GM23338 (cell line): ENCODE measurements around the gene FMR1. TPM values are rescaled to one million over a fixed set of nuclear protein-coding genes. Genes with fewer than 3 reads are reported as not detected.

Experiments used
- ATAC-seq: fragments of 200-7000 bp; cut with Tn5 transposase; 3 replicates; pipeline ENCODE4 v1.9.1; 2020
- DNase-seq: peaks from one replicate; pipeline ENCODE4 v3.0.0-alpha.2; 2015; ENCODE audit warnings: low spot score
- H2AFZ ChIP-seq: fragments of 200-600 bp; sonication (generic); 2 replicates; pipeline ENCODE4 v1.8.0; 2016; ENCODE audit warnings: antibody characterized with exemption, mild to moderate bottlenecking, moderate library complexity
- H3F3A ChIP-seq: fragments of 200-600 bp; sonication (generic); replicated peaks from 2 replicates; pipeline ENCODE4 v1.8.0; 2017; ENCODE audit warnings: antibody characterized with exemption, mixed run types, low read depth
- H3K27ac ChIP-seq: fragments of 200-600 bp; sonication (generic); 2 replicates; pipeline ENCODE4 v1.6.1; 2016; ENCODE audit warnings: low read depth
- H3K27me3 ChIP-seq: fragments of 200-600 bp; sonication (generic); 2 replicates; pipeline ENCODE4 v1.8.0; 2016; ENCODE audit warnings: mild to moderate bottlenecking, mixed run types, moderate library complexity; ENCODE audit not compliant: insufficient read depth
- H3K36me3 ChIP-seq: fragments of 200-600 bp; sonication (generic); 2 replicates; pipeline ENCODE4 v1.8.0; 2016; ENCODE audit warnings: mild to moderate bottlenecking; ENCODE audit not compliant: insufficient read depth
- H3K4me1 ChIP-seq: fragments of 200-600 bp; sonication (generic); 2 replicates; pipeline ENCODE4 v1.8.0; 2016; ENCODE audit warnings: mild to moderate bottlenecking, moderate library complexity; ENCODE audit not compliant: insufficient read depth
- H3K4me2 ChIP-seq: fragments of 200-600 bp; sonication (generic); 2 replicates; pipeline ENCODE4 v1.7.1; 2017; ENCODE audit warnings: mixed run types
- H3K4me3 ChIP-seq: fragments of 200-600 bp; sonication (generic); 2 replicates; pipeline ENCODE4 v1.6.1; 2016; ENCODE audit warnings: mixed run types
- H3K79me2 ChIP-seq: fragments of 200-600 bp; sonication (generic); replicated peaks from 2 replicates; pipeline ENCODE4 v1.8.0; 2017; ENCODE audit warnings: mild to moderate bottlenecking; ENCODE audit not compliant: insufficient read depth
- H3K9me2 ChIP-seq: fragments of 200-600 bp; sonication (generic); 2 replicates; pipeline ENCODE4 v1.8.0; 2017; ENCODE audit not compliant: insufficient read depth
- H4K20me1 ChIP-seq: fragments of 200-600 bp; sonication (generic); replicated peaks from 2 replicates; pipeline ENCODE4 v1.8.0; 2017; ENCODE audit warnings: mild to moderate bottlenecking; ENCODE audit not compliant: insufficient read depth
- H3K27ac Mint-ChIP-seq: 2 replicates; pipeline ENCODE4 v1.8.0; 2020; ENCODE audit warnings: inconsistent platforms, mild to moderate bottlenecking, moderate library complexity, mixed read lengths
- H3K27me3 Mint-ChIP-seq: 3 replicates; pipeline ENCODE4 v1.8.0; 2022; ENCODE audit warnings: low read depth, mild to moderate bottlenecking, moderate library complexity, mixed read lengths, inconsistent platforms; ENCODE audit not compliant: insufficient read depth, poor library complexity
- H3K36me3 Mint-ChIP-seq: 3 replicates; pipeline ENCODE4 v1.8.0; 2021; ENCODE audit warnings: low read depth, mild to moderate bottlenecking, inconsistent platforms, moderate library complexity, mixed read lengths
- H3K4me1 Mint-ChIP-seq: 3 replicates; pipeline ENCODE4 v1.8.0; 2020; ENCODE audit warnings: mild to moderate bottlenecking, inconsistent platforms, mixed read lengths
- H3K4me3 Mint-ChIP-seq: 3 replicates; pipeline ENCODE4 v1.8.0; 2021; ENCODE audit warnings: moderate library complexity, mild to moderate bottlenecking, inconsistent platforms, mixed read lengths
- H3K9me3 Mint-ChIP-seq: 3 replicates; pipeline ENCODE4 v1.8.0; 2020; ENCODE audit warnings: moderate library complexity, mild to moderate bottlenecking, inconsistent platforms, mixed read lengths
- CREB1 ChIP-seq: fragments of 250-450 bp; sonication (Bioruptor Pico); IDR thresholded peaks from 2 replicates; pipeline ENCODE4 v1.5.0; 2020; ENCODE audit warnings: low read depth, mild to moderate bottlenecking, moderate library complexity
- EZH2 ChIP-seq: fragments of 200-600 bp; sonication (generic); IDR thresholded peaks from one replicate; pipeline ENCODE4 v1.8.0; 2017; ENCODE audit warnings: antibody characterized with exemption, mild to moderate bottlenecking, low read depth; ENCODE audit not compliant: unreplicated experiment
- EZH2phosphoT487 ChIP-seq: fragments of 200-600 bp; sonication (generic); IDR thresholded peaks from one replicate; pipeline ENCODE4 v1.8.1; 2018; ENCODE audit warnings: antibody characterized with exemption; ENCODE audit not compliant: unreplicated experiment
- JUNB ChIP-seq: IDR thresholded peaks from one replicate; pipeline ENCODE4 v1.6.1; 2016; ENCODE audit warnings: antibody characterized with exemption; ENCODE audit not compliant: unreplicated experiment
- NANOG ChIP-seq: IDR thresholded peaks from 2 replicates; pipeline ENCODE4 v1.6.1; 2016; ENCODE audit warnings: antibody characterized with exemption, borderline replicate concordance
- POLR2AphosphoS5 ChIP-seq: IDR thresholded peaks from 2 replicates; pipeline ENCODE4 v1.6.1; 2016; ENCODE audit warnings: antibody characterized with exemption, low read depth
- STAT1 ChIP-seq: IDR thresholded peaks from one replicate; pipeline ENCODE4 v1.6.1; 2016; ENCODE audit warnings: antibody characterized with exemption; ENCODE audit not compliant: unreplicated experiment
- ZNF114 ChIP-seq: fragments of 250-450 bp; sonication (Bioruptor Pico); IDR thresholded peaks from 2 replicates; pipeline ENCODE4 v1.5.0; 2020; ENCODE audit warnings: mild to moderate bottlenecking, moderate library complexity
- ZNF331 ChIP-seq: fragments of 250-450 bp; sonication (Bioruptor Pico); IDR thresholded peaks from 2 replicates; pipeline ENCODE4 v1.5.0; 2020; ENCODE audit warnings: low read depth, mild to moderate bottlenecking, moderate library complexity
- polyA plus RNA-seq: library from polyadenylated mRNA; unstranded; fragments of >200 nt; fragmentation: Nextera tagmentation; extraction: Ambion mirVana; gene quantifications from 2 replicates; pipeline ENCODE4 v1.2.1, GENCODE V29; 2016
- total RNA-seq: library from RNA; depleted of rRNA; stranded (reverse); fragments of >200 nt; shearing (Covaris generic); gene quantifications from 2 replicates; pipeline ENCODE4 v1.2.3, GENCODE V29; 2014
- TF ChIP-seq, protein P1 (sequence below): fragments of 250-450 bp; sonication (Bioruptor Pico); IDR thresholded peaks from 2 replicates; pipeline ENCODE4 v1.5.0; 2020; ENCODE audit warnings: mild to moderate bottlenecking, moderate library complexity
- TF ChIP-seq, protein P2 (sequence below): IDR thresholded peaks from 2 replicates; pipeline ENCODE4 v1.6.1; 2016; ENCODE audit warnings: antibody characterized with exemption
- TF ChIP-seq, protein P3 (sequence below), 2 experiments: fragments of 200-600 bp in 1 of 2; sonication (generic) in 1 of 2; conservative IDR thresholded peaks; 2 replicates each; pipeline versions ENCODE4 v1.5.1 to v1.6.1; 2016 to 2017; ENCODE audit warnings: antibody characterized with exemption in 2 of 2, low read depth in 2 of 2, mild to moderate bottlenecking in 2 of 2, moderate library complexity in 1 of 2

Gene FMR1
- total and polyA plus RNA-seq, 2 experiments from 2014 or later: 17.1 to 44.3 TPM

DNA sequence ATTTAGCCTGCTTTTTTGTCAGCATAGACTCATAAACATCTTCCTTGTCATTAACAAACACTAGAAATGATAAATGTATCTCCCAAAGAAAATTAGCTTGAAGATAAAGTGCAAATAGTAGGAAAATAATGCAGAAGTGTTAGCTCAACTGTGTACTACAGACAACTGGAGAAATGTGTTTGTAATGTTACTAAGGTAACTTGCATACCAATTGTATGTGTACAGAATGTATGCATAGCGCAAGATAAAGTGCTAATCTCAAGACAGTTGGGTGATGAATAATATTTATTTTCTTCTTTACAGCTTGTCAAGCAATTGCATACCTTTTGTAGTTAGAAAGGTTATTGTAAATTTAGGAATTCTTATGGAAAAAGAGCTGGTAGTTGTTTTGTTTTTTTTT, 22.1 kb downstream of the FMR1 start (continued):
- TF ChIP-seq, protein P1, sequence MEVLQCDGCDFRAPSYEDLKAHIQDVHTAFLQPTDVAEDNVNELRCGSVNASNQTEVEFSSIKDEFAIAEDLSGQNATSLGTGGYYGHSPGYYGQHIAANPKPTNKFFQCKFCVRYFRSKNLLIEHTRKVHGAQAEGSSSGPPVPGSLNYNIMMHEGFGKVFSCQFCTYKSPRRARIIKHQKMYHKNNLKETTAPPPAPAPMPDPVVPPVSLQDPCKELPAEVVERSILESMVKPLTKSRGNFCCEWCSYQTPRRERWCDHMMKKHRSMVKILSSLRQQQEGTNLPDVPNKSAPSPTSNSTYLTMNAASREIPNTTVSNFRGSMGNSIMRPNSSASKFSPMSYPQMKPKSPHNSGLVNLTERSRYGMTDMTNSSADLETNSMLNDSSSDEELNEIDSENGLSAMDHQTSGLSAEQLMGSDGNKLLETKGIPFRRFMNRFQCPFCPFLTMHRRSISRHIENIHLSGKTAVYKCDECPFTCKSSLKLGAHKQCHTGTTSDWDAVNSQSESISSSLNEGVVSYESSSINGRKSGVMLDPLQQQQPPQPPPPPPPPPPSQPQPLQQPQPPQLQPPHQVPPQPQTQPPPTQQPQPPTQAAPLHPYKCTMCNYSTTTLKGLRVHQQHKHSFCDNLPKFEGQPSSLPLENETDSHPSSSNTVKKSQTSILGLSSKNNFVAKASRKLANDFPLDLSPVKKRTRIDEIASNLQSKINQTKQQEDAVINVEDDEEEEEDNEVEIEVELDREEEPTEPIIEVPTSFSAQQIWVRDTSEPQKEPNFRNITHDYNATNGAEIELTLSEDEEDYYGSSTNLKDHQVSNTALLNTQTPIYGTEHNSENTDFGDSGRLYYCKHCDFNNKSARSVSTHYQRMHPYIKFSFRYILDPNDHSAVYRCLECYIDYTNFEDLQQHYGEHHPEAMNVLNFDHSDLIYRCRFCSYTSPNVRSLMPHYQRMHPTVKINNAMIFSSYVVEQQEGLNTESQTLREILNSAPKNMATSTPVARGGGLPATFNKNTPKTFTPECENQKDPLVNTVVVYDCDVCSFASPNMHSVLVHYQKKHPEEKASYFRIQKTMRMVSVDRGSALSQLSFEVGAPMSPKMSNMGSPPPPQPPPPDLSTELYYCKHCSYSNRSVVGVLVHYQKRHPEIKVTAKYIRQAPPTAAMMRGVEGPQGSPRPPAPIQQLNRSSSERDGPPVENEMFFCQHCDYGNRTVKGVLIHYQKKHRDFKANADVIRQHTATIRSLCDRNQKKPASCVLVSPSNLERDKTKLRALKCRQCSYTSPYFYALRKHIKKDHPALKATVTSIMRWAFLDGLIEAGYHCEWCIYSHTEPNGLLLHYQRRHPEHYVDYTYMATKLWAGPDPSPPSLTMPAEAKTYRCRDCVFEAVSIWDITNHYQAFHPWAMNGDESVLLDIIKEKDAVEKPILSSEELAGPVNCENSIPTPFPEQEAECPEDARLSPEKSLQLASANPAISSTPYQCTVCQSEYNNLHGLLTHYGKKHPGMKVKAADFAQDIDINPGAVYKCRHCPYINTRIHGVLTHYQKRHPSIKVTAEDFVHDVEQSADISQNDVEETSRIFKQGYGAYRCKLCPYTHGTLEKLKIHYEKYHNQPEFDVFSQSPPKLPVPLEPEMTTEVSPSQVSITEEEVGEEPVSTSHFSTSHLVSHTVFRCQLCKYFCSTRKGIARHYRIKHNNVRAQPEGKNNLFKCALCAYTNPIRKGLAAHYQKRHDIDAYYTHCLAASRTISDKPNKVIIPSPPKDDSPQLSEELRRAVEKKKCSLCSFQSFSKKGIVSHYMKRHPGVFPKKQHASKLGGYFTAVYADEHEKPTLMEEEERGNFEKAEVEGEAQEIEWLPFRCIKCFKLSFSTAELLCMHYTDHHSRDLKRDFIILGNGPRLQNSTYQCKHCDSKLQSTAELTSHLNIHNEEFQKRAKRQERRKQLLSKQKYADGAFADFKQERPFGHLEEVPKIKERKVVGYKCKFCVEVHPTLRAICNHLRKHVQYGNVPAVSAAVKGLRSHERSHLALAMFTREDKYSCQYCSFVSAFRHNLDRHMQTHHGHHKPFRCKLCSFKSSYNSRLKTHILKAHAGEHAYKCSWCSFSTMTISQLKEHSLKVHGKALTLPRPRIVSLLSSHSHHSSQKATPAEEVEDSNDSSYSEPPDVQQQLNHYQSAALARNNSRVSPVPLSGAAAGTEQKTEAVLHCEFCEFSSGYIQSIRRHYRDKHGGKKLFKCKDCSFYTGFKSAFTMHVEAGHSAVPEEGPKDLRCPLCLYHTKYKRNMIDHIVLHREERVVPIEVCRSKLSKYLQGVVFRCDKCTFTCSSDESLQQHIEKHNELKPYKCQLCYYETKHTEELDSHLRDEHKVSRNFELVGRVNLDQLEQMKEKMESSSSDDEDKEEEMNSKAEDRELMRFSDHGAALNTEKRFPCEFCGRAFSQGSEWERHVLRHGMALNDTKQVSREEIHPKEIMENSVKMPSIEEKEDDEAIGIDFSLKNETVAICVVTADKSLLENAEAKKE (CRISPR knock-in tag): no peak

DNA sequence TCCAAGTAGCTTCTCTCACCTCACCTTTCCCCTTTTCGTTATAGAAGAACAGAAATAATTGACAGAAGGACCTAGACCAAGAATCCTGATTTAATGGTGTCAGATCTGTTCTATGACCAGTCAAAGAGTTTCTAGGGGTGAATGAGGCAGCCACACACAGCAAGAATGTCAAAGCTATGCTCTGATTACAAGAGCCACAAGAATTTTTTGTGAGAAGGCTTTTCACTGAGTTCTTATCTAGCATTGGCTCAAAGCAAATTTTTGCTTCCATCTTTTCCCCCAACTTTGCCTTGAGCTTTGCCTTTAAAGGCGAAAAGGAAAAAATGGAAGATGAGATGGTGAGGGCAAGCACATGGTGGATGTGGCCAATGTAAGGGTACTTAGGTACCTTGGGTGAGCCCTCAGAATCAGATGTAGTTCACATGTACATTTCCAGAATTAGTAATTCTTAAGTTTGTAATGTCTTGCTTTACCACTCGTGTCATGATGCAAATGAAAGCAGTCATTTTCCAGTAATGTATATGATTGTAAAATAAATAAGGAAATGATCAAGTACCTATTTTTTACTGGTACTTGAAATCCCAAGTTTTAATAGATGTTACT, 23.5 kb downstream of the FMR1 start:
- H3K27me3 ChIP-seq: no peaks in the 10 kb centered on the region
- no peak overlapping the region for H3K27ac ChIP-seq
- no peak overlapping the region for H3K4me2 ChIP-seq
- no peaks in the 10 kb centered on the region for H3K9me2 ChIP-seq
- Mint-ChIP-seq H3K4me1 (no peaks in the 10 kb centered on the region), H3K27me3 (no peaks in the 10 kb centered on the region), H3K27ac (no peak overlapping the region), H3K36me3 (peaks cover 36% of the 10 kb centered on the region), H3K4me3 (no peak overlapping the region), H3K9me3 (no peaks in the 10 kb centered on the region)
- H3K36me3 ChIP-seq: peaks cover 7% of the 10 kb centered on the region
- H3K4me3 ChIP-seq: no peak overlapping the region
- no peak for DNase-seq
- no peak for ATAC-seq
- H4K20me1 ChIP-seq: no peaks in the 10 kb centered on the region
- no peaks in the 10 kb centered on the region for H3K4me1 ChIP-seq
- no peaks in the 10 kb centered on the region for H3F3A ChIP-seq
- H2AFZ ChIP-seq: no peak overlapping the region
- no peaks in the 10 kb centered on the region for H3K79me2 ChIP-seq
- TF ChIP-seq POLR2AphosphoS5: no peak
- TF ChIP-seq ZNF331 (CRISPR knock-in tag): no peak
- TF ChIP-seq, protein P2, sequence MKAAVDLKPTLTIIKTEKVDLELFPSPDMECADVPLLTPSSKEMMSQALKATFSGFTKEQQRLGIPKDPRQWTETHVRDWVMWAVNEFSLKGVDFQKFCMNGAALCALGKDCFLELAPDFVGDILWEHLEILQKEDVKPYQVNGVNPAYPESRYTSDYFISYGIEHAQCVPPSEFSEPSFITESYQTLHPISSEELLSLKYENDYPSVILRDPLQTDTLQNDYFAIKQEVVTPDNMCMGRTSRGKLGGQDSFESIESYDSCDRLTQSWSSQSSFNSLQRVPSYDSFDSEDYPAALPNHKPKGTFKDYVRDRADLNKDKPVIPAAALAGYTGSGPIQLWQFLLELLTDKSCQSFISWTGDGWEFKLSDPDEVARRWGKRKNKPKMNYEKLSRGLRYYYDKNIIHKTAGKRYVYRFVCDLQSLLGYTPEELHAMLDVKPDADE: no peak
- no peak for TF ChIP-seq NANOG
- no peak for TF ChIP-seq JUNB
- TF ChIP-seq, protein P3, sequence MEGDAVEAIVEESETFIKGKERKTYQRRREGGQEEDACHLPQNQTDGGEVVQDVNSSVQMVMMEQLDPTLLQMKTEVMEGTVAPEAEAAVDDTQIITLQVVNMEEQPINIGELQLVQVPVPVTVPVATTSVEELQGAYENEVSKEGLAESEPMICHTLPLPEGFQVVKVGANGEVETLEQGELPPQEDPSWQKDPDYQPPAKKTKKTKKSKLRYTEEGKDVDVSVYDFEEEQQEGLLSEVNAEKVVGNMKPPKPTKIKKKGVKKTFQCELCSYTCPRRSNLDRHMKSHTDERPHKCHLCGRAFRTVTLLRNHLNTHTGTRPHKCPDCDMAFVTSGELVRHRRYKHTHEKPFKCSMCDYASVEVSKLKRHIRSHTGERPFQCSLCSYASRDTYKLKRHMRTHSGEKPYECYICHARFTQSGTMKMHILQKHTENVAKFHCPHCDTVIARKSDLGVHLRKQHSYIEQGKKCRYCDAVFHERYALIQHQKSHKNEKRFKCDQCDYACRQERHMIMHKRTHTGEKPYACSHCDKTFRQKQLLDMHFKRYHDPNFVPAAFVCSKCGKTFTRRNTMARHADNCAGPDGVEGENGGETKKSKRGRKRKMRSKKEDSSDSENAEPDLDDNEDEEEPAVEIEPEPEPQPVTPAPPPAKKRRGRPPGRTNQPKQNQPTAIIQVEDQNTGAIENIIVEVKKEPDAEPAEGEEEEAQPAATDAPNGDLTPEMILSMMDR (conservative IDR thresholded peaks at IDR 0.05; ENCODE audit: low read depth in 2 of 2): no peak
- no peak for TF ChIP-seq CREB1 (CRISPR knock-in tag)
- TF ChIP-seq ZNF114 (CRISPR knock-in tag): no peak
- no peak for TF ChIP-seq STAT1
- no peak for TF ChIP-seq EZH2
- TF ChIP-seq EZH2phosphoT487: no peak
